ENCODE measurements around the gene PSMD3.
"Not testable (repeated sequence)": the region's sequence is repeated elsewhere in the genome, so short reads cannot be mapped to it uniquely, and the experiment has no call there.

The PSMD3 gene

GRCh38 chr17:39999067-39999466 lies 18.5 kb downstream of the PSMD3 start:
- no peak for DNase-seq

DNA sequence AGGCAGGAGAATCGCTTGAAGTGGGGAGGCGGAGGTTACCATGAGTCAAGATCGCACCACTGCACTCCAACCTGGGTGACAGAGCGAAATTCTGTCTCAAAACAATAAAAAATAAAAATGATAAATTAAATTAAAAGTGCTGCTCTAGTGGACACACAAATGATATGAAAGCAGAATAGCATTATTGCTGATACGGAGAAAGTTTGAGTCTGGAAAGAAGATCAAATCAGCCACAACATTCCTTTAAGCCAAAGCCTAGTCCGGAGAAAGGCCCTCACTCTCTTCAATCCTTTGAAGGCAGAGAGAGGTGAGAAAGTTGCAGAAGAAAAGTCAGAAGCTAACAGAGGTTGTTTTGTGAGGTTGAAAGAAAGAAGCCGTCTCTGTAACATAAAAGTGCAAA lies 19.6 kb downstream of the PSMD3 start:
- no peak for DNase-seq

DNA sequence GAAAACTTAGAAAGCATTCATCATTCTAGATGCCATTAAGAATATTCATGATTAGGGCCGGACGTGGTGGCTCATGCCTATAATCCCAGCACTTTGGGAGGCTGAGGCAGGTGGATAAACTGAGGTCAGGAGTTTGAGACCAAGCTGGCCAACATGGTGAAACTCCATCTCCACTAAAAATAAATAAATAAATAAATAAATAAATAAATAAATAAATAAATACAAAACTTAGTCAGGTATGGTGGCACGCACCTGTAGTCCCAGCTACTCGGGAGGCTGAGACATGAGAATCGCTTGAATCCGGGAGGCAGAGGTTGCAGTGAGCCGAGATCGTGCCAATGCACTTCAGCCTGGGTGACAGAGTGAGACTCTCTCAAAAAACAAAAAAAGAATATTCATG lies 20.7 kb downstream of the PSMD3 start:
- not testable (repeated sequence) for DNase-seq

GRCh38 chr17:40004072-40004471 lies 23.5 kb downstream of the PSMD3 start:
- no peak for DNase-seq

DNA sequence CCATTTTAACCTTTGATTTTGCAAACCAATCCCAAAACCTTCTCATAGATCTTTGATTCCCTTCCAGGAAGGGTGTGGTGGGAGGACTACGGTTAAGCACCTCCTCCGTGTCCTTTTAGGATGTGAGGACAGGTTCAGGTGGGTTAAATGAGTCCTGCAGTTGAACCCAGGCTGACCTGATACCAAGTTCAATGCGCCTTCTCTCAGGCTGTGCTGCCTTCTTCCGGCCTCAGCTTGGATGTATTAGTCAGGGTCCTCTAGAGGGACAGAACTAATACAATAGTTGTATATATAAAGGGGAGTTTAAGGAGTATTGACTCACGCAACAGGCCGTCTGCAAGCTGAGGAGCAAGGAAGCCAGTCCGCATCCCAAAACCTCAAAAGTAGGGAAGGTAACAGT lies 24.1 kb downstream of the PSMD3 start:
- no peak for DNase-seq

- DNase-seq = no peak
Observed at GRCh38 chr17:40005520-40005919, 24.9 kb downstream of the PSMD3 start.

DNA sequence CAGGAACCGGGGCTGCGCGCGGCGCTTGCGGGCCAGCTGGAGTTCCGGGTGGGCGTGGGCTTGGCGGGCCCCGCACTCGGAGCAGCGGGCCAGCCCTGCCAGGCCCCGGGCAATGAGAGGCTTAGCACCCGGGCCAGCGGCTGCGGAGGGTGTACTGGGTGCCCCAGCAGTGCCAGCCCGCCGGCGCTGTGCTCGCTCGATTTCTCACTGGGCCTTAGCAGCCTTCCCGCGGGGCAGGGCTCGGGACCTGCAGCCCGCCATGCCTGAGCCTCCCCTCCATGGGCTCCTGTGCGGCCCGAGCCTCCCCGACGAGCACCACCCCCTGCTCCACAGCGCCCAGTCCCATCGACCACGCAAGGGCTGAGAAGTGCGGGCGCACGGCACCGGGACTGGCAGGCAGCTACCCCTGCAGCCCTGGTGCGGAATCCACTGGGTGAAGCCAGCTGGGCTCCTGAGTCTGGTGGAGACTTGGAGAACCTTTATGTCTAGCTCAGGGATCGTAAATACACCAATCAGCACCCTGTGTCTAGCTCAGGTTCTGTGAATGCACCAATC lies 30.4 kb downstream of the PSMD3 start:
- DNase-seq = not testable (repeated sequence)

- not testable (repeated sequence) for DNase-seq
Observed at GRCh38 chr17:40012017-40012647, 31.5 kb downstream of the PSMD3 start.

GRCh38 chr17:40014375-40014980 lies 33.9 kb downstream of the PSMD3 start:
- DNase-seq = no peak

DNA sequence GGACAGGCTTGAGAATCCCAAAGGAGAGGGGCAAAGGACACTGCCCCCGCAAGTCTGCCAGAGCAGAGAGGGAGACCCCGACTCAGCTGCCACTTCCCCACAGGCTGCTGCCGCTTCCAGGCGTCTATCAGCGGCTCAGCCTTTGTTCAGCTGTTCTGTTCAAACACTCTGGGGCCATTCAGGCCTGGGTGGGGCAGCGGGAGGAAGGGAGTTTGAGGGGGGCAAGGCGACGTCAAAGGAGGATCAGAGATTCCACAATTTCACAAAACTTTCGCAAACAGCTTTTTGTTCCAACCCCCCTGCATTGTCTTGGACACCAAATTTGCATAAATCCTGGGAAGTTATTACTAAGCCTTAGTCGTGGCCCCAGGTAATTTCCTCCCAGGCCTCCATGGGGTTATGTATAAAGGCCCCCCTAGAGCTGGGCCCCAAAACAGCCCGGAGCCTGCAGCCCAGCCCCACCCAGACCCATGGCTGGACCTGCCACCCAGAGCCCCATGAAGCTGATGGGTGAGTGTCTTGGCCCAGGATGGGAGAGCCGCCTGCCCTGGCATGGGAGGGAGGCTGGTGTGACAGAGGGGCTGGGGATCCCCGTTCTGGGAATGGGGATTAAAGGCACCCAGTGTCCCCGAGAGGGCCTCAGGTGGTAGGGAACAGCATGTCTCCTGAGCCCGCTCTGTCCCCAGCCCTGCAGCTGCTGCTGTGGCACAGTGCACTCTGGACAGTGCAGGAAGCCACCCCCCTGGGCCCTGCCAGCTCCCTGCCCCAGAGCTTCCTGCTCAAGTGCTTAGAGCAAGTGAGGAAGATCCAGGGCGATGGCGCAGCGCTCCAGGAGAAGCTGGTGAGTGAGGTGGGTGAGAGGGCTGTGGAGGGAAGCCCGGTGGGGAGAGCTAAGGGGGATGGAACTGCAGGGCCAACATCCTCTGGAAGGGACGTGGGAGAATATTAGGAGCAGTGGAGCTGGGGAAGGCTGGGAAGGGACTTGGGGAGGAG lies 34.7 kb downstream of the PSMD3 start, which contains the start of gene CSF3:
TSS of gene CSF3 (plus strand) at position 436 of the 993 bp plus-strand sequence. CDS start at position 471, 35 bp downstream.
- no peak for DNase-seq

DNA sequence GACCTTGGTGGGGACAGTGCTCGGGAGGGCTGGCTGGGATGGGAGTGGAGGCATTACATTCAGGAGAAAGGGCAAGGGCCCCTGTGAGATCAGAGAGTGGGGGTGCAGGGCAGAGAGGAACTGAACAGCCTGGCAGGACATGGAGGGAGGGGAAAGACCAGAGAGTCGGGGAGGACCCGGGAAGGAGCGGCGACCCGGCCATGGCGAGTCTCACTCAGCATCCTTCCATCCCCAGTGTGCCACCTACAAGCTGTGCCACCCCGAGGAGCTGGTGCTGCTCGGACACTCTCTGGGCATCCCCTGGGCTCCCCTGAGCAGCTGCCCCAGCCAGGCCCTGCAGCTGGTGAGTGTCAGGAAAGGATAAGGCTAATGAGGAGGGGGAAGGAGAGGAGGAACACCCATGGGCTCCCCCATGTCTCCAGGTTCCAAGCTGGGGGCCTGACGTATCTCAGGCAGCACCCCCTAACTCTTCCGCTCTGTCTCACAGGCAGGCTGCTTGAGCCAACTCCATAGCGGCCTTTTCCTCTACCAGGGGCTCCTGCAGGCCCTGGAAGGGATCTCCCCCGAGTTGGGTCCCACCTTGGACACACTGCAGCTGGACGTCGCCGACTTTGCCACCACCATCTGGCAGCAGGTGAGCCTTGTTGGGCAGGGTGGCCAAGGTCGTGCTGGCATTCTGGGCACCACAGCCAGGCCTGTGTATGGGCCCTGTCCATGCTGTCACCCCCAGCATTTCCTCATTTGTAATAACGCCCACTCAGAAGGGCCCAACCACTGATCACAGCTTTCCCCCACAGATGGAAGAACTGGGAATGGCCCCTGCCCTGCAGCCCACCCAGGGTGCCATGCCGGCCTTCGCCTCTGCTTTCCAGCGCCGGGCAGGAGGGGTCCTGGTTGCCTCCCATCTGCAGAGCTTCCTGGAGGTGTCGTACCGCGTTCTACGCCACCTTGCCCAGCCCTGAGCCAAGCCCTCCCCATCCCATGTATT lies 35.7 kb downstream of the PSMD3 start:
- DNase-seq = no peak

- DNase-seq = no peak
Observed at GRCh38 chr17:40017422-40018080, 36.9 kb downstream of the PSMD3 start.

GRCh38 chr17:40018211-40019121 lies 37.9 kb downstream of the PSMD3 start:
- DNase-seq = no peak

GRCh38 chr17:40019140-40019991 lies 38.8 kb downstream of the PSMD3 start:
- no peak for DNase-seq

- no peak for DNase-seq
Observed at GRCh38 chr17:40020146-40020545, 39.5 kb downstream of the PSMD3 start.

- no peak for DNase-seq
Observed at GRCh38 chr17:40021451-40021971, 40.9 kb downstream of the PSMD3 start.

DNA sequence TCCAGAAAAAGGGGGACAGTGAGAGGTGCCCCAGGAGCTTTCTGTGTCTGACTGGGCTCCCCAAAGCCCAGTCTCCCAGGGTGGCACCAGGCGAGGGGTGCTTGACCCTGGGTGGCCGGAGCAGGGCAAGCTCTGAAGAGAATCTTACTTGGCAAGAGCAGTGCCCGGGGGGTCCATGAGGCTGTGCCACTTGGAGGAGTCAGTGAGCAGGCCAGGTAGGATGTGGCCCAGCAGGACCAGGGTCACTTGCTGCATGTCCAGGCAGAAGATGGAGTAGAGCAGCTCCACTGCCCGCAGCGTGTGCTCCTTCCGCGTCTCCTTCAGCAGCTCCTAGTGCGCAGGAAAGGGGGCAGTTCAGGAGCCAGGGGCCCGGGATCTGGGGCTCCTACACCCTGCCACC lies 41.9 kb downstream of the PSMD3 start:
- no peak for DNase-seq

DNA sequence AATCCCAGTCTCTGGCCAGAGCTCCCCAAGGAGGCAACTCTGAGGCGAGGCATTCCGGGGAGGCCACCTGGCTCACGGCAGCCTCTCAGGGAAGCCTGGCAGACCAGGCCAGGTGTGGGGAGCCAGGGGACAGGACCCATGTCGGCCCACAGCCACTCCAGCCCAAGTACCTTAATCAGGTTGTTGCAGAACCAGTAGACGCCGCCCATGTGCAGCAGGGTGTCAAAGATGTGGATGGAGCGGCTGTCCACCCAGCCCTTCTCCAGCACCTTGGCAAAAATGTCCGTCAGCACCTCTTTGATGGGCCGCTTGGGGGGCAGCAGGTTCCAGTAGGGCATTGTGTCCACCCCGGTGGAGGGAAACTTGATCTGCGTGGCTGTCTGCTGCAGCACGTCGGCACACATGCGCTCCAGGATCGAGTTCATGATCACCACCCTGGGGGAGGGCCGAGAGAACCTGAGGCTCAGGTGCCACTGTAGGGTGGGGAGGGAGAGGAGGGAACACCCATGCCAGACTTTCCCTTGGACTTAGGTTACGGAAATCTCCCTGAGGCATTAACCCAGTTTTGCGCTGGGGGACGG lies 42.4 kb downstream of the PSMD3 start:
- no peak for DNase-seq
